SK-N-SH treated with all-trans-retinoic acid at 6 μM for 48 hours (cell line): ENCODE measurements around the gene PAIP2.

Experiments
- RARB ChIP-seq: fragments of 250-450 bp; sonication (Bioruptor Pico); IDR thresholded peaks from 2 replicates; pipeline ENCODE4 v1.8.0; 2021; ENCODE audit warnings: mild to moderate bottlenecking, moderate library complexity
- TSHZ2 ChIP-seq: fragments of 250-450 bp; sonication (Bioruptor Pico); IDR thresholded peaks from 2 replicates; pipeline ENCODE4 v1.5.0; 2020; ENCODE audit warnings: mild to moderate bottlenecking, moderate library complexity
- ZFP30 ChIP-seq: fragments of 450-650 bp; formaldehyde crosslinking; IDR thresholded peaks from 2 replicates; pipeline ENCODE4 v1.5.0; 2022; ENCODE audit warnings: mild to moderate bottlenecking, moderate library complexity

DNA sequence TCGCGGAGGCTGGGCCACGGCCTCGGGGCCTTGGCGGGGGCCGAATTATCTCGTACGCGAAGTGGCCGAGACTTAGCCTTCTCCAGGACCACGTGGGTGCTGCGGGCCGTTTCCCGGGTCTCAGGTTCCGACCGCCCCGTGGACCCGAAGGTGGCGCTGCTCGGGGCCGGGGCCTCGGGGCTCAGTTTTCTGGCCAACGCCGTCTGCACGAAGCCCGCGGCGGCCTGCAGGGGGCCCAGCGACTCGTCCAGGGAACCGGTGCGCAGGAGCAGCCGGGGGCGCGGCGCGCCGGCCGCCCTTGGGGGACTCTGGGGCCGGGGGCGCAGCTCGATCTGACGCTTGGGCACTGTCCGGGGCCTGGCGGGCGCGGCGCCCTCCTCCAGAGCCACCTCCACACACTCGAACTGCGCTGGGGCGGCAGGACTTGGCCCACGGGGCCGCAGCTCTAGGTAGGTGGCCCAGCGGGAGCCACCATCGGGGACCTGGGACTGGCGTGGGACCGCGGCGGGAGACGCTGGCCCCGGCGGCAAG lies 52.5 kb downstream of the PAIP2 start:
- TF ChIP-seq RARB (no peak), TSHZ2 (CRISPR knock-in tag) (no peak), ZFP30 (CRISPR knock-in tag) (no peak)
